Measurements from ENCODE around the gene FOXK2. TPM values are rescaled to one million over a fixed set of nuclear protein-coding genes. Genes with fewer than 3 reads are reported as not detected.
"Not testable (repeated sequence)": the region's sequence is repeated elsewhere in the genome, so short reads cannot be mapped to it uniquely, and the experiment has no call there.

FOXK2 gene
- total RNA-seq, 2 experiments from 2014 or later: 76.2 to 144 TPM

- Histone ChIP-seq H3K4me3 (ENCODE audit: low read depth, low read length, poor library complexity, severe bottlenecking) (no peak overlapping the region), H3K36me3 (ENCODE audit: insufficient read depth, low read length) (peaks cover 98% of the 10 kb centered on the region), H3K4me1 (ENCODE audit: insufficient read depth, low read length, poor library complexity, severe bottlenecking) (no peaks in the 10 kb centered on the region), H3K9me3 (ENCODE audit: low read length) (no peaks in the 10 kb centered on the region), H3K9me2 (ENCODE audit: insufficient read depth, low read length) (no peaks in the 10 kb centered on the region), H4K20me1 (ENCODE audit: insufficient read depth, low read length) (peaks cover 9% of the 10 kb centered on the region), H3K79me2 (ENCODE audit: insufficient read depth, low read depth, low read length) (peaks cover 14% of the 10 kb centered on the region; the same call in 1 of the 2 replicates), H3K4me2 (ENCODE audit: low read length) (no peak overlapping the region), H2AFZ (ENCODE audit: low read length) (no peak overlapping the region), H3K27ac (ENCODE audit: low read depth, low read length, poor library complexity, severe bottlenecking) (no peak overlapping the region)
- BruUV-seq (replicated peaks): no TSS peak
- intact Hi-C loops (cut with micrococcal nuclease; ENCODE audit: unreplicated experiment): no loop called here
- TF ChIP-seq EZH2phosphoT487 (IDR thresholded peaks at IDR 0.05; ENCODE audit: borderline replicate concordance, low read depth, low read length): no peak
- TF ChIP-seq, protein P1, sequence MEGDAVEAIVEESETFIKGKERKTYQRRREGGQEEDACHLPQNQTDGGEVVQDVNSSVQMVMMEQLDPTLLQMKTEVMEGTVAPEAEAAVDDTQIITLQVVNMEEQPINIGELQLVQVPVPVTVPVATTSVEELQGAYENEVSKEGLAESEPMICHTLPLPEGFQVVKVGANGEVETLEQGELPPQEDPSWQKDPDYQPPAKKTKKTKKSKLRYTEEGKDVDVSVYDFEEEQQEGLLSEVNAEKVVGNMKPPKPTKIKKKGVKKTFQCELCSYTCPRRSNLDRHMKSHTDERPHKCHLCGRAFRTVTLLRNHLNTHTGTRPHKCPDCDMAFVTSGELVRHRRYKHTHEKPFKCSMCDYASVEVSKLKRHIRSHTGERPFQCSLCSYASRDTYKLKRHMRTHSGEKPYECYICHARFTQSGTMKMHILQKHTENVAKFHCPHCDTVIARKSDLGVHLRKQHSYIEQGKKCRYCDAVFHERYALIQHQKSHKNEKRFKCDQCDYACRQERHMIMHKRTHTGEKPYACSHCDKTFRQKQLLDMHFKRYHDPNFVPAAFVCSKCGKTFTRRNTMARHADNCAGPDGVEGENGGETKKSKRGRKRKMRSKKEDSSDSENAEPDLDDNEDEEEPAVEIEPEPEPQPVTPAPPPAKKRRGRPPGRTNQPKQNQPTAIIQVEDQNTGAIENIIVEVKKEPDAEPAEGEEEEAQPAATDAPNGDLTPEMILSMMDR (conservative IDR thresholded peaks at IDR 0.05; ENCODE audit: low read length): no peak
- ChIA-PET POLR2A (interaction anchor here (0.7 kb wide), 1 partner anchor 67 kb away, joined by 3 read pairs; no protein-coding TSS in a partner anchor), CTCF (ENCODE audit: unreplicated experiment) (no interaction called here)
- no peak for DNase-seq (ENCODE audit: low spot score)
Observed at GRCh38 chr17:82570277-82570676, 50.7 kb downstream of the FOXK2 start.

DNA sequence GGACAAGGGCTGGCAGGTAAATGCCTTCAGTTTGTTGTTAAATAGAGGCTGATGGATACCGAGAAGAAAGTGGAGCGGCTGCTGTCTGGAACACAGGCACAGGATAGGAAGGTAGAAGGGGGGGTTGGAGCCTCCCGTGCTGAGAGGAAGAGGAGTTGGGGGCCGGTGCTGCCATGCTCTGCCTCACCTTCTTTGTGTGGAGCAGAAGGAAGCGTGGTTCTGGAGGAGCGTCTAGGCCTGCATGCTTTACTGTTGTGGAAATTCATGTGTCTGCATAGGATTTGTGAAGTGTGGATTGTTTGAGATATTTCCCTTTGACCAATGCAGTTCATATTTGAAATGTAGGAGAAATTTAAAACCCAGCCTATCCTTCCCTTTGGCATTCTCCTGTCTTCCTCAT, 52.3 kb downstream of the FOXK2 start:
- Histone ChIP-seq H3K79me2 (ENCODE audit: insufficient read depth, low read depth, low read length) (0 out of 2 replicates have a peak, but pooled peaks cover 8% of the 10 kb centered on the region), H2AFZ (ENCODE audit: low read length) (no peak overlapping the region), H3K9me3 (ENCODE audit: low read length) (no peaks in the 10 kb centered on the region), H3K27ac (ENCODE audit: low read depth, low read length, poor library complexity, severe bottlenecking) (no peak overlapping the region), H3K9me2 (ENCODE audit: insufficient read depth, low read length) (no peaks in the 10 kb centered on the region), H3K4me1 (ENCODE audit: insufficient read depth, low read length, poor library complexity, severe bottlenecking) (no peaks in the 10 kb centered on the region), H4K20me1 (ENCODE audit: insufficient read depth, low read length) (0 out of 2 replicates have a peak, but pooled peaks cover 3% of the 10 kb centered on the region), H3K36me3 (ENCODE audit: insufficient read depth, low read length) (peaks cover 97% of the 10 kb centered on the region), H3K4me3 (ENCODE audit: low read depth, low read length, poor library complexity, severe bottlenecking) (no peak overlapping the region), H3K4me2 (ENCODE audit: low read length) (no peak overlapping the region)
- ChIA-PET CTCF (ENCODE audit: unreplicated experiment) (no interaction called here), POLR2A (no interaction called here)
- TF ChIP-seq, protein P1 (conservative IDR thresholded peaks at IDR 0.05; ENCODE audit: low read length): no peak
- no peak for TF ChIP-seq EZH2phosphoT487 (IDR thresholded peaks at IDR 0.05; ENCODE audit: borderline replicate concordance, low read depth, low read length)
- BruUV-seq (replicated peaks): no TSS peak
- no peak for DNase-seq (ENCODE audit: low spot score)
- intact Hi-C loops (cut with micrococcal nuclease; ENCODE audit: unreplicated experiment): no loop called here

GRCh38 chr17:82574041-82574440, 54.5 kb downstream of the FOXK2 start:
- H3K36me3 ChIP-seq (ENCODE audit: insufficient read depth, low read length): peaks cover 97% of the 10 kb centered on the region
- H3K4me3 ChIP-seq (ENCODE audit: low read depth, low read length, poor library complexity, severe bottlenecking): no peak overlapping the region
- ChIA-PET CTCF (ENCODE audit: unreplicated experiment) (no interaction called here), POLR2A (interaction anchor here (0.6 to 0.7 kb wide), 2 partner anchors 11 to 38 kb away, joined by 4 read pairs; no protein-coding TSS in a partner anchor)
- 0 out of 2 replicates have a peak, but pooled peaks cover 6% of the 10 kb centered on the region for H3K79me2 ChIP-seq (ENCODE audit: insufficient read depth, low read depth, low read length)
- TF ChIP-seq, protein P1 (conservative IDR thresholded peaks at IDR 0.05; ENCODE audit: low read length): no peak
- no peak for TF ChIP-seq EZH2phosphoT487 (IDR thresholded peaks at IDR 0.05; ENCODE audit: borderline replicate concordance, low read depth, low read length)
- DNase-seq (ENCODE audit: low spot score): no peak
- intact Hi-C loops (cut with micrococcal nuclease; ENCODE audit: unreplicated experiment): no loop called here
- H3K9me3 ChIP-seq (ENCODE audit: low read length): no peaks in the 10 kb centered on the region
- H2AFZ ChIP-seq (ENCODE audit: low read length): no peak overlapping the region
- H3K4me1 ChIP-seq (ENCODE audit: insufficient read depth, low read length, poor library complexity, severe bottlenecking): no peaks in the 10 kb centered on the region
- no peak overlapping the region for H3K4me2 ChIP-seq (ENCODE audit: low read length)
- no TSS peak for BruUV-seq (replicated peaks)
- H3K27ac ChIP-seq (ENCODE audit: low read depth, low read length, poor library complexity, severe bottlenecking): no peak overlapping the region
- H3K9me2 ChIP-seq (ENCODE audit: insufficient read depth, low read length): no peaks in the 10 kb centered on the region
- H4K20me1 ChIP-seq (ENCODE audit: insufficient read depth, low read length): no peaks in the 10 kb centered on the region

DNA sequence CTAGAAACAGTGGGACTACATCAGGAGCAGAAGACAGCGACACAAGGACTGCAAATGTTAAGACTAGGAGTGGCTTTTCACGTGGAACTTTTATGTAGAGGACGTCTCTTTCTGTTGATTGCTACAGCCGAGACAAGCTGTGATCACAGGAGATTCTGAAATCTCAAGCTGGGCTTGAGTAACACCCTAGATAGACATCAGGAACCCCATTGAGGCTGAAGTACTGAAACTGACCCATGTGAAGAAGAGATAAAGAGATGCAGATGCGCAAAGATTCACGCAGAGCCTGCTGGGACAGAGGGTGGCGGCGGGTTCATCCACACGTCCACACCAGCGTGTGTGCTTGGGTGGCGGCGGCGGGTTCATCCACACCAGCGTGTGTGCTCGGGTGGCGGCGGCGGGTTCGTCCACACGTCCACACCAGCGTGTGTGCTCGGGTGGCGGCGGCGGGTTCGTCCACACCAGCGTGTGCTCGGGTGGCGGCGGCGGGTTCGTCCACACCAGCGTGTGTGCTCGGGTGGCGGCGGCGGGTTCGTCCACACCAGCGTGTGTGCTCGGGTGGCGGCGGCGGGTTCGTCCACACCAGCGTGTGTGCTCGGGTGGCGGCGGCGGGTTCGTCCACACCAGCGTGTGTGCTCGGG, 56.2 kb downstream of the FOXK2 start:
- peaks cover 85% of the 10 kb centered on the region for H3K36me3 ChIP-seq (ENCODE audit: insufficient read depth, low read length)
- CTCF ChIA-PET (ENCODE audit: unreplicated experiment); H3K9me2 ChIP-seq (ENCODE audit: insufficient read depth, low read length); BruUV-seq (replicated peaks); H3K9me3 ChIP-seq (ENCODE audit: low read length); H3K27ac ChIP-seq (ENCODE audit: low read depth, low read length, poor library complexity, severe bottlenecking); H3K4me3 ChIP-seq (ENCODE audit: low read depth, low read length, poor library complexity, severe bottlenecking); H3K79me2 ChIP-seq (ENCODE audit: insufficient read depth, low read depth, low read length); H4K20me1 ChIP-seq (ENCODE audit: insufficient read depth, low read length); intact Hi-C loops (cut with micrococcal nuclease; ENCODE audit: unreplicated experiment); H3K4me1 ChIP-seq (ENCODE audit: insufficient read depth, low read length, poor library complexity, severe bottlenecking); H3K4me2 ChIP-seq (ENCODE audit: low read length); POLR2A ChIA-PET; H2AFZ ChIP-seq (ENCODE audit: low read length); DNase-seq (ENCODE audit: low spot score): not testable (repeated sequence)
